H1 (cell line): ENCODE measurements around the gene LCN2. TPM values are rescaled to one million over a fixed set of nuclear protein-coding genes. Genes with fewer than 3 reads are reported as not detected.

ENCODE experiments used
- CTCF ChIA-PET: fragments of 300-600 bp; sonication (Branson Sonifier 250); formaldehyde crosslinking; loops from one replicate; lab custom pipeline; 2021; ENCODE audit not compliant: partially characterized antibody; lab: Charles Lee
- POLR2A ChIA-PET: fragments of 300-600 bp; sonication (Branson Sonifier 250); formaldehyde crosslinking; loops from one replicate; lab custom pipeline; 2021; ENCODE audit warnings: inconsistent platforms; ENCODE audit not compliant: partially characterized antibody; lab: Charles Lee
- DNase-seq, 2 experiments: peaks; one replicate each; pipeline versions ENCODE4 v3.0.0 to v3.0.0-alpha.2; 2010 to 2022; ENCODE audit warnings: low spot score in 2 of 2, low read depth in 1 of 2, mixed read lengths in 1 of 2
- FAIRE-seq: peaks from 2 replicates; lab custom pipeline; 2011; peaks lifted over from hg19 to GRCh38; lab: Jason Lieb, UNC
- H2AFZ ChIP-seq: 2 replicates; pipeline ENCODE4 v1.8.1; 2012; ENCODE audit warnings: low read length, inconsistent platforms
- H2AK5ac ChIP-seq: 2 replicates; pipeline ENCODE4 v1.6.1; 2013; ENCODE audit warnings: low read depth, low read length
- H2BK120ac ChIP-seq: replicated peaks from 2 replicates; pipeline ENCODE3; 2013; ENCODE audit warnings: low read depth, low read length, inconsistent platforms
- H2BK12ac ChIP-seq: 2 replicates; pipeline ENCODE4 v1.6.1; 2013; ENCODE audit warnings: low read depth, low read length
- H2BK15ac ChIP-seq: 2 replicates; pipeline ENCODE4 v1.6.1; 2013; ENCODE audit warnings: low read length
- H2BK20ac ChIP-seq: 2 replicates; pipeline ENCODE4 v1.6.1; 2013; ENCODE audit warnings: low read length
- H2BK5ac ChIP-seq: 2 replicates; pipeline ENCODE4 v1.6.1; 2013; ENCODE audit warnings: low read depth, low read length
- H3K14ac ChIP-seq: 2 replicates; pipeline ENCODE4 v1.6.1; 2013; ENCODE audit warnings: inconsistent platforms; ENCODE audit not compliant: insufficient read length
- H3K18ac ChIP-seq: 2 replicates; pipeline ENCODE4 v1.6.1; 2013; ENCODE audit warnings: low read length; ENCODE audit errors: extremely low read depth
- H3K23ac ChIP-seq: 2 replicates; pipeline ENCODE4 v1.6.1; 2013; ENCODE audit warnings: inconsistent platforms; ENCODE audit not compliant: insufficient read length
- H3K23me2 ChIP-seq: 2 replicates; pipeline ENCODE4 v1.6.1; 2013; ENCODE audit warnings: low read depth, low read length
- H3K27ac ChIP-seq: 2 replicates; pipeline ENCODE4 v1.6.1; 2011; ENCODE audit warnings: low read depth, low read length, inconsistent platforms
- H3K27me3 ChIP-seq, 4 experiments: replicated peaks in 1 of 4; 1 replicate in 1 of 4; 2 replicates in 3 of 4; pipeline versions ENCODE4 v1.6.1 to v1.8.1; 2011 to 2013; ENCODE audit warnings: low read length in 3 of 4, mild to moderate bottlenecking in 3 of 4, inconsistent platforms in 2 of 4, mixed read lengths in 2 of 4, moderate library complexity in 1 of 4; ENCODE audit not compliant: control insufficient read depth in 3 of 4, insufficient read depth in 3 of 4; ENCODE audit errors: extremely low read depth in 1 of 4
- H3K36me3 ChIP-seq, 4 experiments: 2 replicates each; pipeline versions ENCODE4 v1.6.1 to v1.8.1; 2011 to 2013; ENCODE audit warnings: mild to moderate bottlenecking in 4 of 4, low read length in 3 of 4, moderate library complexity in 2 of 4, control low read depth in 1 of 4, inconsistent platforms in 1 of 4; ENCODE audit not compliant: insufficient read depth in 4 of 4, control insufficient read depth in 2 of 4
- H3K4ac ChIP-seq: replicated peaks from 2 replicates; pipeline ENCODE3; 2013; ENCODE audit warnings: low read length, low read depth, mixed read lengths, inconsistent platforms; ENCODE audit not compliant: insufficient read length
- H3K4me1 ChIP-seq, 4 experiments: replicated peaks in 1 of 4; 1 replicate in 1 of 4; 2 replicates in 3 of 4; pipeline versions ENCODE4 v1.6.1 to v1.8.1; 2011 to 2013; ENCODE audit warnings: low read length in 3 of 4, inconsistent platforms in 2 of 4, mixed read lengths in 1 of 4; ENCODE audit not compliant: insufficient read depth in 4 of 4, control insufficient read depth in 3 of 4
- H3K4me2 ChIP-seq, 2 experiments: 2 replicates each; pipeline versions ENCODE4 v1.6.1 to v1.8.1; 2011 to 2013; ENCODE audit warnings: low read depth in 2 of 2, low read length in 2 of 2, control low read depth in 1 of 2, inconsistent platforms in 1 of 2, mild to moderate bottlenecking in 1 of 2; ENCODE audit not compliant: insufficient read depth in 1 of 2
- H3K4me3 ChIP-seq, 4 experiments: fragments of 200-600, 300-600 bp in 1 of 4; sonication (generic), shearing (Covaris generic), sonication (Bioruptor Twin) in 1 of 4; 2 replicates each; pipeline versions ENCODE4 v1.5.1 to v1.8.1; 2011 to 2016; ENCODE audit warnings: low read length in 4 of 4, low read depth in 3 of 4, control low read depth in 2 of 4, inconsistent platforms in 2 of 4, mild to moderate bottlenecking in 2 of 4, mixed read lengths in 1 of 4, moderate library complexity in 1 of 4; ENCODE audit not compliant: insufficient read depth in 2 of 4; ENCODE audit errors: extremely low read depth in 1 of 4
- H3K56ac ChIP-seq: replicated peaks from 2 replicates; pipeline ENCODE3; 2013; ENCODE audit warnings: low read depth, mild to moderate bottlenecking, mixed read lengths, low read length, inconsistent platforms; ENCODE audit not compliant: insufficient read length
- H3K79me1 ChIP-seq: 2 replicates; pipeline ENCODE4 v1.6.1; 2013; ENCODE audit warnings: low read depth, low read length, control low read depth
- H3K79me2 ChIP-seq, 2 experiments: 2 replicates each; pipeline versions ENCODE4 v1.6.1 to v1.8.1; 2012 to 2013; ENCODE audit warnings: low read length in 2 of 2, mild to moderate bottlenecking in 2 of 2, inconsistent platforms in 1 of 2; ENCODE audit not compliant: insufficient read depth in 2 of 2, control insufficient read depth in 1 of 2
- H3K9ac ChIP-seq, 4 experiments: replicated peaks in 1 of 4; 1 replicate in 1 of 4; 2 replicates in 3 of 4; pipeline versions ENCODE4 v1.6.1 to v1.8.1; 2011 to 2013; ENCODE audit warnings: low read depth in 3 of 4, low read length in 3 of 4, control low read depth in 2 of 4, mild to moderate bottlenecking in 2 of 4, moderate library complexity in 2 of 4, inconsistent platforms in 1 of 4; ENCODE audit errors: extremely low read depth in 1 of 4
- H3K9me3 ChIP-seq, 2 experiments: 2 replicates each; pipeline versions ENCODE4 v1.6.1 to v1.8.1; 2012 to 2013; ENCODE audit warnings: mild to moderate bottlenecking in 2 of 2, moderate library complexity in 2 of 2, control low read depth in 1 of 2, inconsistent platforms in 1 of 2, low read depth in 1 of 2, low read length in 1 of 2, mixed read lengths in 1 of 2; ENCODE audit not compliant: insufficient read depth in 2 of 2
- H4K20me1 ChIP-seq, 2 experiments: replicated peaks in 1 of 2; 2 replicates each; pipeline versions ENCODE3 to v1.8.1; 2011 to 2013; ENCODE audit warnings: inconsistent platforms in 2 of 2, low read length in 2 of 2, mild to moderate bottlenecking in 1 of 2; ENCODE audit not compliant: insufficient read depth in 2 of 2, control insufficient read depth in 1 of 2
- H4K5ac ChIP-seq: 2 replicates; pipeline ENCODE4 v1.6.1; 2013; ENCODE audit warnings: low read length, low read depth, mixed read lengths, inconsistent platforms; ENCODE audit not compliant: insufficient read length
- H4K8ac ChIP-seq: 2 replicates; pipeline ENCODE4 v1.8.0; 2013; ENCODE audit warnings: mild to moderate bottlenecking, moderate library complexity, low read length, inconsistent platforms; ENCODE audit not compliant: insufficient read depth; ENCODE audit errors: extremely low read depth
- H4K91ac ChIP-seq: replicated peaks from 2 replicates; pipeline ENCODE3; 2013; ENCODE audit warnings: low read length, mixed read lengths, inconsistent platforms; ENCODE audit not compliant: insufficient read length
- SAP30 ChIP-seq: fragments of 300-600 bp; sonication (generic); IDR thresholded peaks from 2 replicates; pipeline ENCODE4 v1.7.1; 2012; ENCODE audit warnings: low read length, moderate library complexity, mild to moderate bottlenecking, inconsistent platforms; ENCODE audit not compliant: insufficient read depth, insufficient replicate concordance
- whole genome bisulfite sequencing, 2 experiments: shearing (Covaris generic) in 1 of 2; methylation state at CpG; one replicate each; pipeline versions ENCODE4 v1.1.6 to v1.1.7; 2013 to 2015; ENCODE audit warnings: low lambda C conversion rate in 2 of 2, mixed read lengths in 2 of 2, inconsistent platforms in 1 of 2, low coverage in 1 of 2, missing lambda C conversion rate in 1 of 2; ENCODE audit not compliant: insufficient replicate concordance in 2 of 2, insufficient coverage in 1 of 2, insufficient read length in 1 of 2; ENCODE audit errors: extremely low coverage in 1 of 2, missing lambda C conversion rate in 1 of 2; 5-methylcytosine and 5-hydroxymethylcytosine counted together
- polyA plus RNA-seq, 7 experiments: library from polyadenylated mRNA; depleted of rRNA in 3 of 7; stranded (reverse) in 5 of 7; unstranded in 2 of 7; fragments of >200 nt in 5 of 7; fragments of 200-250 nt in 2 of 7; gene quantifications; 1 replicate in 5 of 7; 2 replicates in 1 of 7; 4 replicates in 1 of 7; pipeline versions ENCODE4 v1.2.1 to v1.2.3, GENCODE V29; 2011 to 2013; ENCODE audit warnings: missing spikeins in 2 of 7, mixed read lengths in 2 of 7
- total RNA-seq: library from RNA; stranded (reverse); fragmentation: NEBNext Ultra II Directional; extraction: Animal tissue kit (Norgen Biotek cat#: 25700); gene quantifications from 2 replicates; pipeline ENCODE4 v1.2.1, GENCODE V29; 2021

The LCN2 gene
- total and polyA plus RNA-seq, 2 of the 8 experiments (the other 6 are each of a cell fraction or from before 2014, with no cell fraction given) = 1.1 to 1.6 TPM

GRCh38 chr9:128121924-128122808 lies 27.1 kb upstream of the LCN2 start:
- Histone ChIP-seq H3K23me2 (no peaks in the 10 kb centered on the region), H2BK5ac (no peak overlapping the region), H3K18ac (no peak overlapping the region), H2AFZ (no peak overlapping the region), H3K4me1 (peaks cover 0 to 8% (median 4%) of the 10 kb centered on the region in 4 experiments; a peak in 3 of 7 replicates), H3K23ac (no peak overlapping the region), H3K9ac (no peak overlapping the region), H3K4me3 (no peak overlapping the region), H3K79me1 (peaks cover 4% of the 10 kb centered on the region; the same call in 1 of the 2 replicates), H3K4me2 (no peak overlapping the region), H3K4ac (no peak overlapping the region), H3K79me2 (peaks cover 0 to 18% of the 10 kb centered on the region in 2 experiments; a peak in 1 of 4 replicates), H3K27me3 (no peaks in the 10 kb centered on the region), H2BK12ac (no peak overlapping the region), H4K8ac (no peak overlapping the region; the same call in 1 of the 2 replicates), H4K5ac (no peak overlapping the region), H4K20me1 (peaks cover 3 to 24% of the 10 kb centered on the region in 2 experiments), H3K27ac (no peak overlapping the region), H2BK15ac (no peak overlapping the region), H2AK5ac (no peak overlapping the region), H2BK120ac (no peak overlapping the region), H2BK20ac (no peak overlapping the region), H3K9me3 (no peaks in the 10 kb centered on the region), H3K56ac (no peak overlapping the region), H4K91ac (no peak overlapping the region), H3K36me3 (peaks cover 2 to 26% (median 8%) of the 10 kb centered on the region in 4 experiments; a peak in 4 of 8 replicates), H3K14ac (no peak overlapping the region)
- DNase-seq (no peak), FAIRE-seq (no peak)
- WGBS, 2 experiments = 93% methylated on average over 19 of the region's 27 CpGs; no CpG with 5 or more reads in 1 of the 2 experiments
- ChIA-PET POLR2A (no interaction called here), CTCF (interaction anchor here (0.6 to 1.3 kb wide), 3 partner anchors 37 to 193 kb away, joined by 3 read pairs; no protein-coding TSS in a partner anchor)
- TF ChIP-seq SAP30 = no peak
